Measurements from ENCODE around the gene GLS. TPM values are rescaled to one million over a fixed set of nuclear protein-coding genes. Genes with fewer than 3 reads are reported as not detected.

GLS gene
- total RNA-seq, 1 experiment from 2014 or later: 97.4 TPM

- Histone ChIP-seq H3K27me3 (ENCODE audit: insufficient read depth, low read length) (no peaks in the 10 kb centered on the region), H3K27ac (ENCODE audit: low read depth, low read length) (no peak overlapping the region), H3K9ac (ENCODE audit: low read length) (no peak overlapping the region), H3K4me1 (ENCODE audit: control insufficient read depth in 1 of 2, insufficient read depth in 2 of 2, low read length in 2 of 2) (peaks cover 4 to 21% of the 10 kb centered on the region in 2 experiments; a peak in 3 of 4 replicates), H3K79me2 (ENCODE audit: insufficient read depth, low read length) (peaks cover 36% of the 10 kb centered on the region), H3K4me2 (ENCODE audit: low read length) (no peak overlapping the region), H3K9me2 (ENCODE audit: insufficient read depth) (no peaks in the 10 kb centered on the region), H3K4me3 (replicated peaks in 1 of 2; ENCODE audit: low read depth in 1 of 2, low read length in 2 of 2) (no peak overlapping the region), H2AFZ (ENCODE audit: low read depth, low read length, poor library complexity, severe bottlenecking) (no peak overlapping the region), H3K36me3 (ENCODE audit: control insufficient read depth in 1 of 2, insufficient read depth in 2 of 2, low read length in 2 of 2) (peaks cover 27 to 35% of the 10 kb centered on the region in 2 experiments; a peak in 3 of 4 replicates), H4K20me1 (ENCODE audit: insufficient read depth) (no peaks in the 10 kb centered on the region), H3K9me3 (ENCODE audit: control insufficient read depth in 1 of 2, insufficient read depth in 1 of 2, low read depth in 1 of 2, low read length in 2 of 2) (no peaks in the 10 kb centered on the region)
- DNase-seq (ENCODE audit: low read depth, low spot score) (no peak), ATAC-seq (no peak)
- RAD21 ChIA-PET (ENCODE audit: low non-redundant PET in 1 of 2, low total read pairs in 2 of 2, uncharacterized antibody in 2 of 2, unreplicated experiment in 2 of 2): no interaction called here
- intact Hi-C loops (cut with micrococcal nuclease): no loop called here
- TF ChIP-seq CEBPB (IDR thresholded peaks at IDR 0.05; ENCODE audit: low read depth): no peak
- TF ChIP-seq ZFX (IDR thresholded peaks at IDR 0.05): no peak
- TF ChIP-seq EZH2 (IDR thresholded peaks at IDR 0.05): no peak
- TF ChIP-seq, protein P1, sequence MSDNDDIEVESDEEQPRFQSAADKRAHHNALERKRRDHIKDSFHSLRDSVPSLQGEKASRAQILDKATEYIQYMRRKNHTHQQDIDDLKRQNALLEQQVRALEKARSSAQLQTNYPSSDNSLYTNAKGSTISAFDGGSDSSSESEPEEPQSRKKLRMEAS (IDR thresholded peaks at IDR 0.05): no peak
- no peak for TF ChIP-seq YY1 (IDR thresholded peaks at IDR 0.05; ENCODE audit: extremely low read depth, insufficient replicate concordance, low read depth, low read length)
- TF ChIP-seq TCF7L2 (IDR thresholded peaks at IDR 0.05; ENCODE audit: borderline replicate concordance, extremely low read depth, insufficient read depth, insufficient read length): no peak
- TF ChIP-seq EZH2phosphoT487 (IDR thresholded peaks at IDR 0.05; ENCODE audit: borderline replicate concordance): no peak
- no peak for TF ChIP-seq ELF1 (IDR thresholded peaks at IDR 0.05; ENCODE audit: borderline replicate concordance, low read depth)
- TF ChIP-seq EGR1 (IDR thresholded peaks at IDR 0.05; ENCODE audit: low read depth): no peak
- TF ChIP-seq SRF (IDR thresholded peaks at IDR 0.05; ENCODE audit: low read depth): no peak
- POLR2A ChIA-PET: interaction anchor here (1.2 kb wide), 1 partner anchor 9 kb away, joined by 3 read pairs; no protein-coding TSS in a partner anchor
- CTCF ChIA-PET: interaction anchor here (1.1 kb wide), 1 partner anchor 9 kb away, joined by 3 read pairs; no protein-coding TSS in a partner anchor
- BruUV-seq (replicated peaks): no TSS peak
These were observed 130.6 kb downstream of the GLS start for GRCh38 chr2:191010887-191011885.

Measured in HCT116 (cell line).